GM12801 (cell line): ENCODE data around the gene RNF103.

Experiments used
- TF ChIP-seq, protein P1 (sequence below): IDR thresholded peaks from one replicate; pipeline ENCODE4 v1.5.1; 2011; ENCODE audit warnings: control low read depth; ENCODE audit not compliant: insufficient read length; ENCODE audit errors: extremely low read depth

The RNF103 gene

GRCh38 chr2:86610871-86611270 is 12.8 kb downstream of the RNF103 start:
- TF ChIP-seq, protein P1, sequence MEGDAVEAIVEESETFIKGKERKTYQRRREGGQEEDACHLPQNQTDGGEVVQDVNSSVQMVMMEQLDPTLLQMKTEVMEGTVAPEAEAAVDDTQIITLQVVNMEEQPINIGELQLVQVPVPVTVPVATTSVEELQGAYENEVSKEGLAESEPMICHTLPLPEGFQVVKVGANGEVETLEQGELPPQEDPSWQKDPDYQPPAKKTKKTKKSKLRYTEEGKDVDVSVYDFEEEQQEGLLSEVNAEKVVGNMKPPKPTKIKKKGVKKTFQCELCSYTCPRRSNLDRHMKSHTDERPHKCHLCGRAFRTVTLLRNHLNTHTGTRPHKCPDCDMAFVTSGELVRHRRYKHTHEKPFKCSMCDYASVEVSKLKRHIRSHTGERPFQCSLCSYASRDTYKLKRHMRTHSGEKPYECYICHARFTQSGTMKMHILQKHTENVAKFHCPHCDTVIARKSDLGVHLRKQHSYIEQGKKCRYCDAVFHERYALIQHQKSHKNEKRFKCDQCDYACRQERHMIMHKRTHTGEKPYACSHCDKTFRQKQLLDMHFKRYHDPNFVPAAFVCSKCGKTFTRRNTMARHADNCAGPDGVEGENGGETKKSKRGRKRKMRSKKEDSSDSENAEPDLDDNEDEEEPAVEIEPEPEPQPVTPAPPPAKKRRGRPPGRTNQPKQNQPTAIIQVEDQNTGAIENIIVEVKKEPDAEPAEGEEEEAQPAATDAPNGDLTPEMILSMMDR, result no peak

- TF ChIP-seq, protein P1, result no peak
These were observed 14.7 kb downstream of the RNF103 start for GRCh38 chr2:86608832-86609410.

- TF ChIP-seq, protein P1, result no peak
These were observed 19.8 kb downstream of the RNF103 start for GRCh38 chr2:86603905-86604304.

- TF ChIP-seq, protein P1, result no peak
These were observed 24.7 kb downstream of the RNF103 start for GRCh38 chr2:86598966-86599365.

- TF ChIP-seq, protein P1, result no peak
These were observed 27.5 kb downstream of the RNF103 start for GRCh38 chr2:86596118-86596517.

DNA sequence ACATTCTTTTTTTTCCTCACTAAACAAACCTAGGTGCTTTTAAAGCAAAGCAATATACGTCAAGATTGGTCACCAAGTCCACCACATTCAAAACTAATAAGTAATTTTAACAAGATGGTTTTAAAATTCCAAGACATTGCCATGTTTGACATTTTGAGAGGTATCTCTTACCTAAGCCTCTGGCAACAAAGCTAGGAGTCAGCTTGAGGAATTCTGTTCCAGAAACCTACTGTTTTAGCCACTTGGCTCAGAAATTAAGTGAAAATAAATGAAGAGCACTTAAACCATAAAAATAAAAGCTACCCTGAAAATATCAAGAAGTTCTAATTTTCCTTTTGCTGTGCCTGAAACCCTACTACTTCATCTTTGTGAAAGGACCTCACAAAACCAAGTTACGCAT is 30.4 kb downstream of the RNF103 start:
- TF ChIP-seq, protein P1, result no peak

DNA sequence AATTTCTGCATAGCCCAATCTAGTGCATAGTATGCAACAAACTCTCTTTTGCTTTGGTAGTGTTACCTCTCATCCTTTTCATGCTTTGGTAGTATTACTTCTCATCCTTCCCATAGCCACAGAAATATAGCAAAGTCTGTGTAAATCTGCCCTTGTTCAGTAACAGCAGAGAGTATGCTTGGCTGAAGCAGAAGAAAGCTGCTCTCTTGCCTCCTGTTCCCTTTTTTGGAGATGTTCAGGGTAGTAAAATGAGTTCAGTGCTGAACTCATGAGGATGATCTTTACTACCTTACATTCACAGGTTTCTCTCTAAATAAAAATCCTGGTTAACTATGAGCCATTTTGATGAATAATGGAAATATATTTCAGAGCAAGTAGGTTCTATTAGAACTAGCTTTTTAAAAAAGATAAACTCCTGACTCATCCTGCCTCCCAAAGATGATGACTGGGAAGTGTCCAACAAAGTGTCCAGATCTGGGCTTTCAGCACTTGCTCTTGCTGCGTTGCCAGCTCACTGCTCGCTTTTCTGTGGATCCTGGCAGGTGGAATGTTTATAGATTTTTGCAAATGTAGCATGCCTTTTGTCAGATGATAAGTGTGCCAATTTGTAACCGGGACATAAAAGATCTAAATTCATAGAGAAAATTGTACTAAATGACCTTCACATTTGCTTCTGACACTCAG is 31.0 kb downstream of the RNF103 start:
- TF ChIP-seq, protein P1, result no peak
